ENCODE data around the gene DNAJC6.
"Not testable (repeated sequence)": the region's sequence is repeated elsewhere in the genome, so short reads cannot be mapped to it uniquely, and the experiment has no call there.

Gene DNAJC6

DNA sequence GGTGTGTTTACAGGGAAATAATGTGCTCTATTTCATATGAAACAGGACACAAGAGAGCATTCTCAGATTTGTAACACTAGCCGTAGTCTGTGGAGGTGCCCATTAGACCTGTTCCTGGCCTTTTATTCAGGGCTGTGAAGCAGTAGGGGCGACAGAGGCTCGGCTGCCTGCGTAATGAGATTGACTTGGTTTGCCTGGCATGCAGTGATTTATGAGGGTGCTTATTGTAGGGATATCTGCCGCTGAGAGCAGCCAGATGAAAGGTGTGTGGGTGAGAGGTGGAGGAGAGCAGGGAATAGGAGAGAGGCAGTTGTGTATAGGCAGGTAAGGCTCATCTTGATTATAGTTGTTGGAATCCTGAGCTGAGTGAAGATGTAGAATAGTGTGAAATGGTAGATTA, 51.3 kb downstream of the DNAJC6 start:
- Histone ChIP-seq H3K27me3 (ENCODE audit: low read depth, low read length) (no peaks in the 10 kb centered on the region), H3K4me1 (ENCODE audit: control insufficient read depth in 1 of 2, insufficient read depth in 2 of 2, low read length in 2 of 2) (no peaks in the 10 kb centered on the region), H3K9me3 (ENCODE audit: control insufficient read depth in 1 of 2, low read length in 2 of 2) (no peaks in the 10 kb centered on the region), H3K27ac (ENCODE audit: low read length) (no peak overlapping the region), H3K36me3 (ENCODE audit: control insufficient read depth in 1 of 2, insufficient read depth in 2 of 2, low read length in 2 of 2) (no peaks in the 10 kb centered on the region), H3K4me3 (ENCODE audit: low read depth in 1 of 2, low read length in 2 of 2) (no peak overlapping the region)

DNA sequence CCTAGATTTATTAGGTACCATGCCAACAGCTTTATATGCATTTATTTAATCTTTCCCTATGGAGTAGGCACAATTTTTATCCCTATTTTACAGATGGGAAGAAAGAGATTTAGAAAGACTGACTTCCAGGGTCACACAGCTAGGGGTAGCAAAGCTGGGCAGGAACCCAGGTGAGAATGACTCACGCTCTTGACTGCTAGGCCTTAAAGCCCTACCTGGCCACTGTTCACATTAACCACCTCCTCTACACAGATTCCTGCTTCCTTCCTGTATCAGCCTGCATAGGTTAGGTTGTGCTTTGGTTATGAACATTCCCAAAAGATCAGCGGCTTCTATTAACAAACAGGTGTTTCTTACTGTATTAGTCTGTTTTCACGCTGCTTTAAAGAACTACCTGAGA, 53.2 kb downstream of the DNAJC6 start:
- Histone ChIP-seq H3K4me3 (ENCODE audit: low read depth in 1 of 2, low read length in 2 of 2) (no peak overlapping the region), H3K9me3 (ENCODE audit: control insufficient read depth in 1 of 2, low read length in 2 of 2) (no peaks in the 10 kb centered on the region), H3K27me3 (ENCODE audit: low read depth, low read length) (no peaks in the 10 kb centered on the region), H3K4me1 (ENCODE audit: control insufficient read depth in 1 of 2, insufficient read depth in 2 of 2, low read length in 2 of 2) (no peaks in the 10 kb centered on the region), H3K27ac (ENCODE audit: low read length) (no peak overlapping the region), H3K36me3 (ENCODE audit: control insufficient read depth in 1 of 2, insufficient read depth in 2 of 2, low read length in 2 of 2) (no peaks in the 10 kb centered on the region)

DNA sequence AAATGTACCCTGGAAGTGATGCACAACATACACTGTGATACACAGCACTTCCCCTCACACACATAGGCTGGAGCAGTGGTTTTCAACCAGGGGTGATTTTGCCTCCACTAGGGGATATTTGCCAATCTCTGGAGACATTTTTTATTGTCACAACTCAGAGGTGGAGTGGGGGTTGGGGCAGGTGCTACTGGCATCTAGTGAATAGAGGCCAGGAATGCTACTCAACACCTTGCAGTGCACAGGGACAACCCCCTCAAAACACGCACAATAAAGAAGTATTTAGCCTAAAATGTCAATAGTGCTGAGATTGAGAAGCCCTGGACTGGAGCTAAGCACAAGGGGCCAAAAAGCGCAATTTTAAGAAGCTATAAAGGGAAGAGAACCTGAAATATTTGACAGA, 54.1 kb downstream of the DNAJC6 start:
- H3K4me3 ChIP-seq (ENCODE audit: low read depth in 1 of 2, low read length in 2 of 2) = no peak overlapping the region
- no peak overlapping the region for H3K27ac ChIP-seq (ENCODE audit: low read length)
- H3K4me1 ChIP-seq (ENCODE audit: control insufficient read depth in 1 of 2, insufficient read depth in 2 of 2, low read length in 2 of 2) = no peaks in the 10 kb centered on the region
- no peaks in the 10 kb centered on the region for H3K36me3 ChIP-seq (ENCODE audit: control insufficient read depth in 1 of 2, insufficient read depth in 2 of 2, low read length in 2 of 2)
- H3K9me3 ChIP-seq (ENCODE audit: control insufficient read depth in 1 of 2, low read length in 2 of 2) = no peaks in the 10 kb centered on the region
- H3K27me3 ChIP-seq (ENCODE audit: low read depth, low read length) = no peaks in the 10 kb centered on the region

DNA sequence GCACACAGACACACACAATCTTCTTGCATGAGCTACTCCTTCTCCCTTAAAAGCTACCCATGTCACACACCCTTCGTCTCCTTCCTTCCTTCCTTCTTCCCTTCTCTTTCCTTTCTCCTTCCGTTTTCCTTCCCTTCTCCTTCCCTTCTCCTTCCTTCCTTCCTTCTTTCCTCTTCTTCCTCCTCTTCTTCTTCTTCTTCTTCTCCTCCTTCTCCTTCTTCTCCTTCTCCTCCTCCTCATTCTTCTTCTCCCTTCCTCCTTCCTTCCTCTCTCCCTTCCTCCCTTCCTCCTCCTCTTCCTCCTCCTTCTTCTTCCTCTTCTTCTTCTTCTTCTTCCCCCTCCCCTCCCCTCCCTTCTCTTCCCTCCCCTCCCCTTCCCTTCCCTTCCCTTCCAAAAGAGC, 59.1 kb downstream of the DNAJC6 start:
- no peak overlapping the region for H3K4me3 ChIP-seq (ENCODE audit: low read depth in 1 of 2, low read length in 2 of 2)

DNA sequence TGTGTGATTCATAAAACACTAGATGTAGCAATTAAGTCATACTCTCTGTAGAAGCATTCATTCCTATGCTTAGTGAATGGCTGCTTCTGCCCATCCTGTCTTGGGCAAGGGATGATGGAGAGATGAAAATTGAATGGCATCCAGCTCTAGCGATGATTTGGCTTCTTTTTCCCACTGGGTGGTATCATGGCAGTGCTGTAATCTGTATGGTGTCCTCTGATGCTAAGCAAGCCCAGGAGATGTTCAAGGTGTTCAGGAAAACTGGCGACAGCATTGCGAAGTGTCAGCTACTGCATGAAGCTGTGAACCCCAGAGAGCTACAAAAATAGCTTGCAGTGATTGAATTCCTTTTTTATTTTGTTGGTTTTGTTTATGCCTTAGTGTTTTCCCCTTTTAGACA, 62.2 kb downstream of the DNAJC6 start:
- Histone ChIP-seq H3K9me3 (ENCODE audit: control insufficient read depth in 1 of 2, low read length in 2 of 2) (no peaks in the 10 kb centered on the region), H3K4me3 (ENCODE audit: low read depth in 1 of 2, low read length in 2 of 2) (no peak overlapping the region), H3K27ac (ENCODE audit: low read length) (no peak overlapping the region), H3K4me1 (ENCODE audit: control insufficient read depth in 1 of 2, insufficient read depth in 2 of 2, low read length in 2 of 2) (no peaks in the 10 kb centered on the region), H3K36me3 (ENCODE audit: control insufficient read depth in 1 of 2, insufficient read depth in 2 of 2, low read length in 2 of 2) (no peaks in the 10 kb centered on the region), H3K27me3 (ENCODE audit: low read depth, low read length) (no peaks in the 10 kb centered on the region)

More for the DNA sequence above, 59.1 kb downstream of the DNAJC6 start:
- no peaks in the 10 kb centered on the region for H3K27me3 ChIP-seq (ENCODE audit: low read depth, low read length)
- no peaks in the 10 kb centered on the region for H3K4me1 ChIP-seq (ENCODE audit: control insufficient read depth in 1 of 2, insufficient read depth in 2 of 2, low read length in 2 of 2)
- H3K27ac ChIP-seq (ENCODE audit: low read length) = no peak overlapping the region
- H3K9me3 ChIP-seq (ENCODE audit: control insufficient read depth in 1 of 2, low read length in 2 of 2) = no peaks in the 10 kb centered on the region
- H3K36me3 ChIP-seq (ENCODE audit: control insufficient read depth in 1 of 2, insufficient read depth in 2 of 2, low read length in 2 of 2) = no peaks in the 10 kb centered on the region

DNA sequence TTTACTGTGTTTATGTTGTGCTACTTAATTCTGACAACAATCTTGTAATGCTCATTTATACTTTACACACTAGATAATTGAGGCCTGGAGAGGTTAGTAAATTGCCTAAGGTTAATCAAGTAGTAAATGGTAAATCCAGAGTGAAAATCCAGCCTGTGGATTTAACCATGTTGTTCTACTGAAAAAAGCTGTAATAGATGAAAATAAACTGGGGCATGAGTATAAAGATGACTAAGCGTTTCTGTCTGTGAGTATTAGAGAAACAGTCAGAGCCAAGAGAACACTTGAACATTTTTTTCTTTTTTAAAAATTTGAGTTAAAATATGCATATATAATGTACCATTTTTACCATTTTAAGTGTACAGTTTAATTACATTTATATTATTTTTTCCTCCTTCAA, 63.2 kb downstream of the DNAJC6 start:
- no peaks in the 10 kb centered on the region for H3K27me3 ChIP-seq (ENCODE audit: low read depth, low read length)
- H3K9me3 ChIP-seq (ENCODE audit: control insufficient read depth in 1 of 2, low read length in 2 of 2) = no peaks in the 10 kb centered on the region
- H3K27ac ChIP-seq (ENCODE audit: low read length) = no peak overlapping the region
- H3K36me3 ChIP-seq (ENCODE audit: control insufficient read depth in 1 of 2, insufficient read depth in 2 of 2, low read length in 2 of 2) = no peaks in the 10 kb centered on the region
- H3K4me3 ChIP-seq (ENCODE audit: low read depth in 1 of 2, low read length in 2 of 2) = no peak overlapping the region
- H3K4me1 ChIP-seq (ENCODE audit: control insufficient read depth in 1 of 2, insufficient read depth in 2 of 2, low read length in 2 of 2) = no peaks in the 10 kb centered on the region

DNA sequence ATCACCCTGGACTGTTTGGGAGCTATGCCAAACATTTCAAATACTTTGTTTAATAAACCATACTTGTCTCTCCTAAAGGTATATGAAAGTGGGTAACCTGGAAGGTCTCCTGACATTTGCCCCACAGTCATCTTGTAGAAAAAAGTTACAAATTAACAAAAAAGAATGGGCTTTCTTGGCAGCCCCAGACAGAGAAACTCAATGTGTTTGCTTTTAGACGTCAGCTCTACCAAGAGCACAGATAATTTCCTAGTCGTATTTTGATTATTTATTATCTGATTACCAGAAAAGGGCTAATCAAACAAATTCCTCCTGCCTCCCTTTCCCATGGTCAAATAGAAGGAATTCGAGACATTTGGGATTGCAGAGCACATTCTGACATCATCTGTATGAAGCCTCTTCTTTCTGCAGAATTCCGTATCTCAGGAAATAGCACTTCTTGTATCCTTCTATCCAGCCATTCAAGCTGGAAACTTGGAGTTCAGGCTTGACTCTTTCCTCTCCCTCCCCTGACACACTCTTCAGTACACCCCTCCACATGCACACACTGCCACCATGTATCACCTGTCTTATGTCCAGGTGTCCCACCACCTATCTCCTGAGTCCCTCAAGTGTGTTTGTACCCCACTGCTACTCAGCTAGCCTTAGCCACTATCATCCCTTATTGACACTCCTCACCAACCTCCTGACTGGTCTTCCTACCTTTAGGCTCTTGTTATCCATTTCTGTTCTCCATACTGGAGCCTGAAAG, 68.3 kb downstream of the DNAJC6 start:
- Histone ChIP-seq H3K36me3 (ENCODE audit: control insufficient read depth in 1 of 2, insufficient read depth in 2 of 2, low read length in 2 of 2) (no peaks in the 10 kb centered on the region), H3K4me3 (ENCODE audit: low read depth in 1 of 2, low read length in 2 of 2) (no peak overlapping the region), H3K27ac (ENCODE audit: low read length) (no peak overlapping the region), H3K27me3 (ENCODE audit: low read depth, low read length) (no peaks in the 10 kb centered on the region), H3K9me3 (ENCODE audit: control insufficient read depth in 1 of 2, low read length in 2 of 2) (no peaks in the 10 kb centered on the region), H3K4me1 (ENCODE audit: control insufficient read depth in 1 of 2, insufficient read depth in 2 of 2, low read length in 2 of 2) (no peaks in the 10 kb centered on the region)

DNA sequence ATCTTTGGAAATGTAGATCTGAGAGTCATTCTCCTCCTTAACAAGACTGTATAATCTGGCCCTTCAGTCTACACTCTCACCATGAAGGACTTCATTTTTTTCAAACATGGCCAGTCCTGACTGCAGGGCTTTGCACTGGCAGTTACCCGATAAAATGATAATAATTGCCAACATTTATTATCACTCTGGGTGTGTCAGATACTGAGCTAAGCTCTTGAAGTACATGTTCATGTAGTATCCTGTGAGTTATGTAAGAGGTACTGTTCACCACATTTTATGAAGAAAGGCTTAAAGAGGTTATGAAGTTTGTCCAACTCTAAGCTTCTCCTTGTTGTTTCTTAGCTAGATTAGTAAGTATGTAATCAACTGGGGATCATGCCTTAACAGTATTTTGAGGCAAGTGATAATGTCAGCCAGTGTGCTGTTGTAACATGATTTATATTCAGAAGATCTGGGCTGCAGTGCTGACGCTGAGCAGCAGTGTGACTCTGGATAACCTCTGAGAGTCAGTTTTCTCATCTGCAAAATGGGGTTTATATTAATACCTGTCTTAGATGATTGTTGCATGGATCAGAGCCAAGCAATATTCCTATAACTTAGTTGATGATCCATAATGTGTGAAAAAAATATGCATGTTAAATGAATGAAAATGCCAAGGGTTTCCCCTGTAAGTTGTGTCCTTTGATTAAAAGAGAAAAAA, 69.1 kb downstream of the DNAJC6 start:
- no peak overlapping the region for H3K27ac ChIP-seq (ENCODE audit: low read length)
- no peaks in the 10 kb centered on the region for H3K36me3 ChIP-seq (ENCODE audit: control insufficient read depth in 1 of 2, insufficient read depth in 2 of 2, low read length in 2 of 2)

DNA sequence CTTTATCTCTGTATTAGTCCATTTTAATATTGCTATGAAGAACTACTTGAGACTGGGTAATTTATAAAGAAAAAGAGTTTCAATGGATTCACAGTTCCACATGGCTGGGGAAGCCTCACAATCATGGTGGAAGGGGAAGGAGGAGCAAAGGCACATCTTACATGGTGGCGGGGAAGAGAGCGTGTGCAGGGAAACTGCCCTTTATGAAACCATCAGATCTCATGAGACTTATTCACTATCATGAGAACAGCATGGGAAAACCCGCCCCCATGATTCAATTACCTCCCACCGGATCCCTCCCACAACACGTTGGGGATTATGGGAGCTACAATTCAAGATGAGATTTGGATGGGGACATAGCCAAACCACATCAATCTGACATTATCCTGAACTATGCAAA, 75.1 kb downstream of the DNAJC6 start:
- H3K27me3 ChIP-seq (ENCODE audit: low read depth, low read length); H3K9me3 ChIP-seq (ENCODE audit: control insufficient read depth in 1 of 2, low read length in 2 of 2); H3K36me3 ChIP-seq (ENCODE audit: control insufficient read depth in 1 of 2, insufficient read depth in 2 of 2, low read length in 2 of 2); H3K4me3 ChIP-seq (ENCODE audit: low read depth in 1 of 2, low read length in 2 of 2); H3K4me1 ChIP-seq (ENCODE audit: control insufficient read depth in 1 of 2, insufficient read depth in 2 of 2, low read length in 2 of 2); H3K27ac ChIP-seq (ENCODE audit: low read length): not testable (repeated sequence)

More for the DNA sequence above, 69.1 kb downstream of the DNAJC6 start:
- Histone ChIP-seq H3K4me3 (ENCODE audit: low read depth in 1 of 2, low read length in 2 of 2) (no peak overlapping the region), H3K27me3 (ENCODE audit: low read depth, low read length) (no peaks in the 10 kb centered on the region), H3K4me1 (ENCODE audit: control insufficient read depth in 1 of 2, insufficient read depth in 2 of 2, low read length in 2 of 2) (no peaks in the 10 kb centered on the region), H3K9me3 (ENCODE audit: control insufficient read depth in 1 of 2, low read length in 2 of 2) (no peaks in the 10 kb centered on the region)

DNA sequence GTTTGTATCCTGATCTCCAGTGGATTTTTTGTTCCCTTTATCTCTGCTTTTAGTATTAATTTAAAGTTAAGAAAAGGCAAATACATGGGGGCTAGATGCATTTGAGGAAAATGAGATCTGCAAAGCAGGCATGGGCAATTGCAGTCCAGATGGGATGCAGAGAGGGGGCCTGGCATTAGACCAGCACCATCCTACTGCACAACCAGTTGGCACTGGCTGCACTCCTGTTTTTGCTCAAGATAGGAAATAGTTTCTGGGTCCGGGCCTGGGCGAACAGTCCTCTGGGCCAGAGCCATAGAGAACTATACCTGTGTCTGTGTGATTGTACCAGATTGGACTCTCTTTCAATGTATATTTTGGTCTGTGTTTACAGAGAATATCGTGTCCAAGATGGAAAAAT, 77.1 kb downstream of the DNAJC6 start:
- no peaks in the 10 kb centered on the region for H3K36me3 ChIP-seq (ENCODE audit: control insufficient read depth in 1 of 2, insufficient read depth in 2 of 2, low read length in 2 of 2)
- H3K4me3 ChIP-seq (ENCODE audit: low read depth in 1 of 2, low read length in 2 of 2) = no peak overlapping the region
- no peaks in the 10 kb centered on the region for H3K27me3 ChIP-seq (ENCODE audit: low read depth, low read length)
- no peak overlapping the region for H3K27ac ChIP-seq (ENCODE audit: low read length)
- no peaks in the 10 kb centered on the region for H3K4me1 ChIP-seq (ENCODE audit: control insufficient read depth in 1 of 2, insufficient read depth in 2 of 2, low read length in 2 of 2)
- no peaks in the 10 kb centered on the region for H3K9me3 ChIP-seq (ENCODE audit: control insufficient read depth in 1 of 2, low read length in 2 of 2)

DNA sequence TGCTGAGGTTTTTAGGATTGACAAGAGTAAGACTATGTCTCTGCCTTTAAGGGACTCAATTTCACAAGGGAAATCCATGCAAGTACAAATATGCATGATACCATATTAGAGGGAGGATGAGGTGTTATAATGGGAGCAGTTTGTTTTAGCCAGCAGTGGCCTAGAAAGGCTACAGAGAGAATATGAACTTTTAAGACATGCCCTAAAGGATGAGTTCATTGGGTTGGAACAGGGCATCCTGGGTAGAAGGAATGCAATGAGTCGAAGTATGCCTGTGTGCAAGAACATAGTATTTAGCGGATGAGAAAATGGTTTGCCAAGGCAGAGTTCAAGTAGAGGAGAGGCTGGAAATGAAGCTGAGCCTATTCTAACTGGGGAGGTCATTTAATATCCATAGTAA, 78.5 kb downstream of the DNAJC6 start:
- Histone ChIP-seq H3K9me3 (ENCODE audit: control insufficient read depth in 1 of 2, low read length in 2 of 2) (no peaks in the 10 kb centered on the region), H3K27ac (ENCODE audit: low read length) (no peak overlapping the region), H3K4me3 (ENCODE audit: low read depth in 1 of 2, low read length in 2 of 2) (no peak overlapping the region), H3K36me3 (ENCODE audit: control insufficient read depth in 1 of 2, insufficient read depth in 2 of 2, low read length in 2 of 2) (no peaks in the 10 kb centered on the region), H3K27me3 (ENCODE audit: low read depth, low read length) (no peaks in the 10 kb centered on the region), H3K4me1 (ENCODE audit: control insufficient read depth in 1 of 2, insufficient read depth in 2 of 2, low read length in 2 of 2) (no peaks in the 10 kb centered on the region)
